HPDE6-E6E7 (cell line): ENCODE results near the gene RMND5B.
"Not testable (repeated sequence)": the region's sequence is repeated elsewhere in the genome, so short reads cannot be mapped to it uniquely, and the experiment has no call there.

Source experiments
- DNase-seq: peaks from one replicate; pipeline ENCODE4 v3.0.0; 2011; ENCODE audit warnings: missing footprints; ENCODE audit errors: extremely low spot score

The RMND5B gene

DNA sequence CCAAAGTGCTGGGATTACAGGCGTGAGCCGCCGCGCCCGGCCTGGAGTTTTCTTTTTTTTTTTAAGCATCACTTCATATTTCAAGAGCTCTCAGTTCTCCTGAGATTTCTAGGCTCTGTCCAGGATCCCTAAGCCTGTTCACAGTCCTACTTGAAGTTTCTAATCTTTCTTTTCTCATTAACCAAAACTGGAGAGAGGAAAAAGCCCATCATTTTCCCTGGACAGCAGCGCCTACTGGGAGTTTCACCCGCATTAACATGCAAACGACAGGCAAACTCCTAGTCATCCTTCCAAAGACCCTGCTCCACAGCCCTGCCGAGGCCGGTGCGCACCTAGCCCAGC is 609 bp upstream of the RMND5B start:
- not testable (repeated sequence) for DNase-seq

GRCh38 chr5:178131446-178131996 is 707 bp downstream of the RMND5B start:
- DNase-seq = no peak

DNA sequence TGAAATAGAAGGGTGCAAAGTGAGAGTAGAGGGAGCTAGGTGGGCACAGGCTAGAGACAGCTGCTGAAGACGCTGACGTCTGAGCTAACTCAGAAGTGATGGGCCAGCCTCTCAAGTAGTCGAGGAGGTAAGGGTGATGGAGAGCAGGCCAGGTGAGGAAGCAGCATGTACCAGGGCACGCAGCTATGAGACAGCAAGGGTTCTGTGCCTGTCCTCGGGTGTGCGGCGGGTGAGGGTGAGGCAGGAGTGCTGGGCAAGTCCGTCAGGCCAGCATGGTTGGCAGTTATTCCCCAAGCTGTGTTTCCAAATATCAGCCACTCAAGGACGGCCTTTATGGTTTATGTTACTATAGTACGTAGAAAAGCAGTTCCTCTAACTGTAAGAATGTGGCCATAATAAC is 6.2 kb downstream of the RMND5B start:
- no peak for DNase-seq

DNA sequence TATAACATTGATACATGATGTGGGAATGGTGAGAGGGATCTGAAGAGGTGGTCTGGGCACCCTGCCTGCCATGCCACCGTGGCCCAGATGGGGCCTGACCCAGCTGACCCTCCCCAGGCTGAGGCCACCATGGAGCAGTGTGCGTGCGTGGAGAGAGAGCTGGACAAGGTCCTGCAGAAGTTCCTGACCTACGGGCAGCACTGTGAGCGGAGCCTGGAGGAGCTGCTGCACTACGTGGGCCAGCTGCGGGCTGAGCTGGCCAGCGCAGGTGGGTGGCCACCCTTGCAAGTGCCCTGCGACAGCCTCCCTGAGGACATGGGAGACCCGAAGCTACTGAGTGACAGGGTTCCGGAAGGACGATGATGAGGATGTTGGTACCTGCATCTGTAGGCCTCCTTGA is 7.2 kb downstream of the RMND5B start:
- no peak for DNase-seq

DNA sequence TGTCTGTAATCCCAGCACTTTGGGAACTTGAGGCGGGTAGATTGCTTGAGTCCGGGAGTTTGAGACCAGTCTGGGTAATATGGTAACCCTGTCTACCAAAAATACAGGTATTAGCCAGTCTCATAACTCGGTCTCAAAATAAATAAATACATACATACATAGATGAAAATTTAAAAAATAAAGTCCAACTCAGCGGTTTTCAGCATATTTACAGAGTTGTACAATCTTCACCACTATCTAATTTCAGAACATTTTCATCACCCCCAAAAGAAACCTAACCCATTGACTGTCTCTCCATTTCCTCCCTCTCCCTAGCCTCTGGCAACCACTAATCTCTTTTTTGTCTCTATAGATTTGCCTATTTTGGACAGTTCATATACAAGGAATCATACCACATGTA is 10.7 kb downstream of the RMND5B start:
- DNase-seq = no peak

GRCh38 chr5:178142642-178143041 is 11.8 kb downstream of the RMND5B start:
- DNase-seq = no peak

- no peak for DNase-seq
These were observed 12.4 kb downstream of the RMND5B start for GRCh38 chr5:178143246-178143645.

DNA sequence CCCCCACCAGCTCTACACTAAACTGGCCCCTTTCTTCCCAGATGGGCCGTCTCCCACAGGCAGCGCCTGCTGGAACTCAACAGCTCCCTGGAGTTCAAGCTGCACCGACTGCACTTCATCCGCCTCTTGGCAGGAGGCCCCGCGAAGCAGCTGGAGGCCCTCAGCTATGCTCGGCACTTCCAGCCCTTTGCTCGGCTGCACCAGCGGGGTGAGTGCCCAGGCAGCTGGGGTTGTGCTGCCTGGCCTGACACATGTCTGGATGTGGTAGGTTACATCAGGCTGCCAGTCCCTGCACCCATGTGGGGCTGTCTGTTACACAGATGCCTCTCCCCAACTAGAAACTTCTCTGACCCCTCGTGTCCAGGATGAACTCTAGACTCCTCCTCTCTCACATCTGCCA is 13.1 kb downstream of the RMND5B start:
- DNase-seq = no peak

DNA sequence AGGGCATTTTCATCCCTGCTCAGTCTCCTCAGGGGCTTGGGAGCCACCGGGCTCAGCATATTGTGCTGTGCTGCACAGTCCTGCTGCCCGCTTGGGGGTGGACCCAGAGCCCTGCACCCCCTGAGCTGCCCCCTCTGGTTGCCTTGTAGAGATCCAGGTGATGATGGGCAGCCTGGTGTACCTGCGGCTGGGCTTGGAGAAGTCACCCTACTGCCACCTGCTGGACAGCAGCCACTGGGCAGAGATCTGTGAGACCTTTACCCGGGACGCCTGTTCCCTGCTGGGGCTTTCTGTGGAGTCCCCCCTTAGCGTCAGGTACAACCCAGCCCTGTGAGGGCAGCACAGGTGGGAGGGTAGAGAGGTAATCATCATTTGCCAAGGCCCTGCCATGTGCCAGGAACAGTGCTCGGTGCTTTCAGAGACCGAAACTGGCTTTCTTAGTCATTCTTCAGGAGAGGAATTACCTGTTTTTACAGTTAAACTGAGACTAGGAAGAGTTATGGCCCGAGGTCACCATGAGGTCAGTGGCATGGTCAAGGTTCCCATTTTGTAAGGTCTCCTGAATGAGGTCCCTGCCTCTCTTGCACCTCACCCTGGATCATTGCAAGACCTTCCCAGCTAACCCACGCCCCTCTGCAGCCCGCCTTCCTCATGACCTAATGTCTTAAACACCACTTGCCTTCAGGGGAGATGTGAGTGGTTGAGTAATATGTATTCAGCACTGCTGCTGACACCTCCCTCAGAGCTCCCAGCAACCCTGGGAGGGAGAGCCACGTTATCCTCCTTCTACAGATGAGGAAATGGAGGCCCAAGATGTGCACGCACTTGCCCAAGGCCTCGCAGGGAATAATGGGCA is 15.4 kb downstream of the RMND5B start:
- DNase-seq = peak; percentile 96

DNA sequence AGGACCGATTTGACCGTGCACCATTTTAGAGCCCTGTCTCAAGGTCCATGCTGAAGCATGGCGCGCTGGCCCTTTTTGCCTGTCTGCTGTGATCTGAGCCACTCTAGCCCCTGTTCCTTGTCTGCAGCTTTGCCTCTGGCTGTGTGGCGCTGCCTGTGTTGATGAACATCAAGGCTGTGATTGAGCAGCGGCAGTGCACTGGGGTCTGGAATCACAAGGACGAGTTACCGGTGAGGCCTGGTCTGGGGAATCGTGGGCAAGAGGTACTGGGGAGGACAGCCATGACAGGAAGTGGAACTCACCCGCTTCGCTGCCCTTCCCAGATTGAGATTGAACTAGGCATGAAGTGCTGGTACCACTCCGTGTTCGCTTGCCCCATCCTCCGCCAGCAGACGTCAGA is 16.6 kb downstream of the RMND5B start:
- DNase-seq = no peak

DNA sequence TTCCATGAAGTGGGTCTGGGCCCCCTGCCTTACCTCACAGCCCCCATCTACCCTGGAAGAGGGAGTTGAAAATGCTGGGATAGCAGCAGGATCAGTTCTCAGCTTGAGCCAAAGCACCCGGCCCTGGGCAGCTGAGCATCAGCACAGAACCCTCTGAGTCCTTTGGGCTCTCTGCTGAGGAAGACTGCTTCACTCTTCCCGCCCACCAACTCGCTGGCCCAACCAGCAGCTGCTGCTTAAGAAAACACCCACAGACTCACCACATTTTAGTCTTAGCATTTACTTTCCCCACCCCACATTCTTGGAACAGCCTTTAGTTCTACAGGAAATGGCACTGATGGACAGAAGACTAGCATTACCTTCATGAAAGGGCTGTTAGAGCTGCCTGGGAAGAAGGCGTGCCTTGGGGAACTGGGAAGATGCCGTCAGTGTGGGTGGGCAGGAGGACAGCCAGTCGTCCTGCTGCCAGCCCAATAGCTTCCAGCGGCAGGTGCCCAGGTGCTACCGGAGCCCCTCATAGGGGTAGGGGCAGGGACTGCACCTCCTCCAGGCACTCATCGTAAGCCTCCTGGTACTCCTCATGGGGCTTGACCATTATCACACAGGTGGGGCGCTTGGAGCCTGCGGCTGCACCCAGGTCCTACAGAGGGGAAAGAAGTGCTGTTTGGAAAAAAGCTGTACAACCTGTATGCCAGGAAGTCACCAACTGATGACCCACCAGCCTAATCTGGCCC is 18.6 kb downstream of the RMND5B start:
- no peak for DNase-seq

DNA sequence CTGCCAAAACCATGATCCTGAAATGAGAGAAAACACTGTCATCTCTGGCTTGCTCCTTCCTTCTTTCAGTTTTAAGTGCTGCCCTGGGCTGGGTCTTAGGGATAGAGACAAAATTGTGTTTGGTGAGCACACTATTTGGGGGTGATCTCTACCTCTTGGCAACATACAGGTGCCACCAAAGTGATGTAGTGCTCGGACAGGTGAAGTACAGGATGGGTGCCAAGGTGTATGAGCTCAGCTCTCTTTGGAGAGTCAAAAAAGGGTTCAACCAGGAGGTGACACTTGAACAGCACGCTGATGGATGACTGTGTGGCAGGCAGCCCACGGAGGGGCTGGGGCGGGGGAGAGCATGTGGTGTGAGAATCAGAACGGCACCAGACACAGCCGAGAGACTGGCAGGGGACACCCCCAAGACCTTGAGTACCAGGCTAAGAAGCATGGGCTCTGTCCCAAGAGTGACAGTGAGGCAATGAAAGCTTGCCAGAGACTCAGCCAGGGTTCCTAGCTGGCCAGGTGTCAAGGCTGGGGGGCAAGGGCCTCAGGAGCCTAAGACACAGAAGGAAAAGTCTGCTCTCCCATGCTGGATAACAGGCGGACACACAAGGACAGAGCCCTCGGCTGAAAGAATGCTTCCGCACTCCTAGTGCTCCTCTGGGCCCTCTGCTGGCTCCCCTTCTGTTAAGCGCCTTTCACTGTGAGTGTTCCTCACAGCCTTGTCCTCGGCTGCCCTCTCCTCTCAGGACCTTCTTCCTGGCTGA is 20.3 kb downstream of the RMND5B start:
- DNase-seq = no peak

GRCh38 chr5:178152491-178153444 is 22.0 kb downstream of the RMND5B start:
- no peak for DNase-seq

GRCh38 chr5:178153530-178154340 is 22.9 kb downstream of the RMND5B start, which contains the start of gene NHP2:
NHP2 (minus strand) TSS chr5:178153885; CDS start chr5:178153817, 68 bp downstream.
- DNase-seq = peak; percentile 91

GRCh38 chr5:178155065-178155464 is 24.3 kb downstream of the RMND5B start:
- DNase-seq = no peak

GRCh38 chr5:178160176-178160575 is 29.4 kb downstream of the RMND5B start:
- DNase-seq = no peak

- no peak for DNase-seq
These were observed 31.7 kb downstream of the RMND5B start for GRCh38 chr5:178162481-178162880.

DNA sequence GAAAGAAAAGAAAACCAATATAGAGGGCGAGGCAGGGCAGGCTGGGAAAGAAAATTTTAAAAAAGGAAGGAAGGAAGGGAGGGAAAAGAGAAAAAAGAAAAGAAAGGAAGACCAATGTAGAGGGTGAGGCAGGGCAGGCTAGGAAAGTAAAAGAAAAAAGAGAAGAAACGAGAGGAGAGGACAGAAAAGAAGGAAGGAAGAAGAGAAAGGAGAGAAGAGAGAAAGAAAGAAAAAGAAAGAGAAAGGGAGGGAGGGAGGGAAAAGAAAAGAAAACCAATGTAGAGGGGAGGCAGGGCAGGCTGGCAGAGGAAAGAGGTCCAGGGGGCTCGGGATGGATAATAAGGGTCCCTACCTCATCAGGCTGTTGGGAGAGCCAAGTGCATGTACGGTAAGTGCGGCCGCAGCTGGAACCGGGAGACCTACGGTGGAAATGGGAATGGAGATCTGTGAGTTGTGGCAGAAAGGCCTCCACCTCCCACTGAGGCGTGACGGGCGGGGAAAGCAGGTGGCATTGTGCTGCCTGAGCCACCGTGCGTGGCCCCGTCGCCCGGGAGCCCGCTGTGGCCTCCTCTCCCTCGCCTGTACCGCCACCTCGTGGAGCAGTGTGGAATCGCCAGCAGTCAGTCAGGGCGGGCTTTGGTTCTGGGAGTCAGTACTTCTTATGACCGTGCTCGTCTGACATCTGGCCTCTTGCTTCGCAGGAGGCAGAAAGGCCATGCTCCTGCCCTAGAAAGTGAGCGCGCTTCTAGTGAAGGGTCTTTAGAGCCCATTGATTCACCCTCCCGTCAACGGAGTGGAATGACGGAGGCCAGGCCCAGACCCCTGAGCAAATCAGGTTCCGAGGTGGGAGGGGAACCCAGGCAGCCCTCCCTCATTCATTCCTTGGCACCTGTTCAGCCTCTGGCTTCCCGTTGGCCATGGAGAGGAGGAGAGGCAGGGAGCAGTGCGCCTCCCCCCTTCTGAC is 33.2 kb downstream of the RMND5B start:
- DNase-seq = peak; percentile 72

- DNase-seq = no peak
These were observed 34.8 kb downstream of the RMND5B start for GRCh38 chr5:178165581-178165980.
